Measurements from ENCODE around the gene OSBPL1A.

OSBPL1A gene

DNA sequence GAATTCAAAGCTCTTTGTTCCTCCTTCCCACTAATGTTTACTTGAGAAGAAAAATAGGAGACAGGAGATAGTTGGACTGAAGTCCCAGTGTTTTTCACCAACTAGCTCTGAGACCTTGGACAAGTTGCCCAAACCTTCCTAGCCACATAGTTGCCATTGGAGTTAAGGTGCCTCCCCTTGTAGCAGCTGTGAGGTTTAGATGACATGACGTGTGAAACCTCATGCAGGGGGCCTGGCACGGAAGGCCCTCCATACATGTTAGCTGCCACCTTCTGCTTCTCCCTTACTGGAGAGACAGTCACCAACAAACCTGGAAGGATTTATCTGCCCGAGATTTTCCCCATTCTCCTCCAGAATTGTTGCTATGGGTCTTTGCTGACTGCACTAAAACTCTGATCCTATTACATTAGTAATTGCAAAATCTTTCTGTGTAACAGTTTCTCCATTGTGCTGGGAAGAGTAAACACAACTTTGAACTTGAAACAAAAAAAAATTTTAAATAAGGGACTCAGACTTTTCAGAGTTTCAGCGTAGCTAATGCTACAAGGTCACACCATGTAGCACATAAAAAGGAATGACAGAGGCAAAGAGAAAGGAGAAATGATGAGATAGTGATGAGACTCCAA, 282.6 kb downstream of the OSBPL1A start:
- DNase-seq = no peak

DNA sequence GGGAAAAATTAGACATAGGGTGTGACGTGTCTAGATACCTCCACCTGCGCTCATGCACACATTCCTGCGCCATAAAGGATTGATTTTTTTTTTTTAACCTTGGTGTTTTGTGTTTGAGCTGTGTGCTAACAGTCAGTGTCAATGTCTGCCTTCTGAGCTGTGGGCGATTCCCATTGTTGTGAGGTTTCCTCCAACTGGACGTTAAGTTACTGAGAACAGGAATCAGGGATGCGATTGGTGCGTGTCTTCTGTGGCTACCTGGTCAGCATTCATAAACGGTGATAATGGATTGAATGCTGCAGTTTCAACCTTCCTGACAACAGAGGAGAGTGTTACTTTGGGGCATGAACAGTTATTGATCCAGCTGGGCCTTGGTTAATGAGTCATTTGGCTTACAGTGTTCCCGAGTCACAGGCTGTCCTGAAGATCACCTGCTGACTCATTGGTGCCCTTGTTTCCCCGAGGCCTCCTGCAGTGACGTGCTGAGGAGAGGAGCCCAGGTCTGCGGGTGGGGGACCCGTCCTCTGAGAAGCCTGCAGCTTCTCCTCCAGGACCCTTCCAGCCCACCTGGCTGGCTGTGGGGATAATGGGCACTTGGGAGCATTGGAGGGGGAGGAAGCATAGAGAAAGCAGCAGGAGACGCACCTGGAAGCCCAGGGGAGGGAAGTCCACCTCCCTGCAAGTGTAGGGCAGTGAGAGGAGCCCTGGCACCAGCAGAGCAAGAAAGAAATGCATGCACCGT, 284.6 kb downstream of the OSBPL1A start:
- peak; percentile 22 for DNase-seq

DNA sequence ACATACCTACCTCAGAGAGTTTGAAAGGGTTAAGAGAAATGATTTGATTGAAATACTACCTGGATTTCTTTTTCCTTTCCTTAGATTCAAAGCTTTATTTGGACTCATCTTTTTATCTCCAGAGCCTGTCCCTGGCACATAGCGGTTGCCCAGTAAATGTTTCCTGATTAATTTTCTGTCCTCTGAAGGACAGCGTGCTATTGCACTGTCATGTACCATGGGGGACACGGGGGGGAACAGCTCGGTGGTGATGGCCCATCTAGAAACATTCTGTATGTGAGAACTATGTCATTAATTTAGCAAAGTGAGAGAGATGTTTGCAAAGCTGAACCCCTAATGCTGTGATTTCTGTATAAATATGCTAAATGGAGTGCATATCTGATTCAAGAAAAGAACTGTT, 285.2 kb downstream of the OSBPL1A start:
- DNase-seq = no peak

Data from fibroblast of upper back skin (primary cell).